Esophagus muscularis mucosa (tissue), 4 donors: ENCODE results near the gene RRP12. TPM values are rescaled to one million over a fixed set of nuclear protein-coding genes. Genes with fewer than 3 reads are reported as not detected.

Source experiments
- DNase-seq: peaks from one replicate; pipeline ENCODE4 v3.0.0-alpha.2; 2017; ENCODE audit errors: extremely low spot score
- H3K27ac ChIP-seq, 4 donors: fragments of 200-600 bp; sonication (generic); replicated peaks in 1 of 4; 1 replicate in 3 of 4; 2 replicates in 1 of 4; pipeline ENCODE4 v1.5.1; 2016 to 2019; ENCODE audit warnings: mild to moderate bottlenecking in 1 of 4
- H3K27me3 ChIP-seq, 4 donors: fragments of 200-600 bp; sonication (generic); one replicate each; pipeline versions ENCODE4 v1.5.1 to v1.6.0; 2016 to 2019
- H3K36me3 ChIP-seq, 4 donors: fragments of 200-600 bp; sonication (generic); one replicate each; pipeline ENCODE4 v1.5.1; 2016 to 2019
- H3K4me1 ChIP-seq, 4 donors: fragments of 200-600 bp; sonication (generic); one replicate each; pipeline ENCODE4 v1.5.1; 2016 to 2019
- H3K4me3 ChIP-seq, 4 donors: fragments of 200-600 bp; sonication (generic); 1 replicate in 2 of 4; 2 replicates in 2 of 4; pipeline ENCODE4 v1.5.1; 2016 to 2019; ENCODE audit warnings: mild to moderate bottlenecking in 4 of 4, moderate library complexity in 1 of 4
- H3K9me3 ChIP-seq, 4 donors: fragments of 200-600 bp; sonication (generic); 1 replicate in 3 of 4; 2 replicates in 1 of 4; pipeline ENCODE4 v1.5.1; 2016 to 2019
- EP300 ChIP-seq: sonication (generic); formaldehyde crosslinking; IDR thresholded peaks from one replicate; pipeline ENCODE4 v1.6.1; 2017; ENCODE audit warnings: antibody characterized with exemption
- POLR2A ChIP-seq: fragments of 450-650 bp; IDR thresholded peaks from one replicate; pipeline ENCODE4 v1.6.1; 2017; ENCODE audit warnings: antibody characterized with exemption, moderate library complexity, mild to moderate bottlenecking, low read depth
- POLR2AphosphoS5 ChIP-seq, 2 donors: sonication (generic); formaldehyde crosslinking; IDR thresholded peaks; one replicate each; pipeline ENCODE4 v1.6.1; 2017; ENCODE audit warnings: antibody characterized with exemption in 2 of 2
- WGBS: methylation state at CpG from one replicate; pipeline ENCODE4 v1.1.5; 2018; 5-methylcytosine and 5-hydroxymethylcytosine counted together
- intact Hi-C: fragments of 100-400 bp; cut with DNase I; formaldehyde crosslinking; loops from one replicate; pipeline ENCODE4 v1.15.1; 2023
- total RNA-seq, 4 donors: library from RNA; depleted of rRNA; stranded (reverse); fragments of >200 nt; gene quantifications; one replicate each; pipeline versions ENCODE4 v1.1.0 to v1.2.1, GENCODE V29; 2016
- TF ChIP-seq, protein P1 (sequence below), 3 experiments: fragments of 200-600 bp in 2 of 3; fragments of 450-650 bp in 1 of 3; sonication (generic) in 2 of 3; IDR thresholded peaks; one replicate each; pipeline ENCODE4 v1.5.1; 2017 to 2019; ENCODE audit warnings: antibody characterized with exemption in 3 of 3, mild to moderate bottlenecking in 2 of 3, moderate library complexity in 1 of 3

The RRP12 gene
- total RNA-seq, 4 donors from 2014 or later, result 7.1 to 20.0 (median 12.1) TPM

DNA sequence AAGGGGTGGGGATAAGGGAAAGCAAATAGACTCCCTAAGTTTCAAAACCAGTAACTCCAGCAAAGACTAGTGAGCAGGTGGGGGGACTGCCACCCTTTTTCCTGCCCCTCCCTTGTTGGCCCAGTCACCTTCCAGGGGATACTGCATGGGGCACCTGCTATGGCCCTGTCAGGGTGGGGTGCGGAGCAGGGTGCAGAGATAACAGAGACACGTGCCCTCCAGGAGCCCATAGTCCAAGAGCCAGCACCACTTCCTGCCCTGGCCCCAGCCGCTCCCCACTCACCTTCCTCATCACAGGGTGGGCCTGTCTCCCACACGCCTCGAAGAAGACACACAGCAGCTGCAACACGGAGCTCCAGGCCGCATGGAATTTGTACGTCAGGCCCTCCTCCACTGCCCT lies 20.6 kb downstream of the RRP12 start:
- no peak for DNase-seq
- Histone ChIP-seq H3K9me3 (no peaks in the 10 kb centered on the region), H3K27ac (no peak overlapping the region), H3K4me3 (no peak overlapping the region), H3K27me3 (no peaks in the 10 kb centered on the region), H3K36me3 (peaks cover 31 to 99% (median 91%) of the 10 kb centered on the region in 4 donors), H3K4me1 (peaks cover 0 to 2% (median 0%) of the 10 kb centered on the region in 4 donors)
- TF ChIP-seq EP300, result no peak
- no peak for TF ChIP-seq POLR2A
- intact Hi-C loops, result no loop called here
- WGBS, result 75% methylated on average over 8 of the region's 8 CpGs

DNA sequence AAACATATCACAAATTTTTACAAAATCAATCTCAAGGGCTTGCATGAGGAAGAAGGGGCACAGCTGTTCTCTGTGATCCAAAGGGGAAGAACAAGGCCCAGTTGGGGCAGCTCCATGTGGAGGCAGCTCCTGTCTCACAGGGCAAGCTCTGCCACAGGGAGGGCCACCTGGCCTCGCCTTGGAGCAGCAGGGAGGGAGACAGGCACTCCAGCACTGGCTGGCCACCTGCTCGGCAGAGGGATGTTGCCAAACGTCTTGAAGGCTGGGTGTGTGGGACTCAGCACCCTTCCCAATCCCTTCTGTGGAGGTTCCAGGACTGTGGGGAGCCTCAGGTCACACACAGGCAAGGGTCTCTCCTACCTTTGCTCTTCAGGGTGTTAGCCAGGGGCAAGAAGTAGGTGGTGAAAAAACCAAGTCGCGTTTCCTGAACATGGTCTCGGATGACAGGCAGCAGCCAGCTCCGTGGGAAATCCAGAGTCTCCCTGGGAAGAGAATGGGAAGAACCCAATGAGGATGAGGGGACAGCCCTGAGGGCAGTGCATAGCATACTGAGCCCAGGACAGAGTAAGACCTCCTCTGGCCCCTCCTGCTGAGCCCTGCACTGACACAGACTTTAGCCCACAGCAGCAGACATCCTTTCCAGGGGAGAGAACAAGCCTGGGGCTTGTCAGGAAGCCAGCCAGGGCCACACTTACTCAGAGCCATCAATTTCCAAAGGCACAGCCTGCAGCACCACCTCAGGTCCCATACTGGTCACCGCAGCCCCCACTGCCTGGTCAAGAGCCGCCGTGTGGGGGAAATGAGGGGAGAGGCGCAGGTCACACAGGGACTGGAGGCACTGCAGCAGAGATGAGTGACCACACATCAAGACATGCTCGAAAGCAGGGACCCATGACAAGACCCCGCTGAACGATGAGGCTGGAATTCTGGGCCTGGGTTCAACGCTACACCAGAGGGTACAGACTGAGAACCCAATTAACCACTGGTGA lies 21.9 kb downstream of the RRP12 start:
- intact Hi-C loops, result no loop called here
- DNase-seq, result no peak
- H3K36me3 ChIP-seq, result peaks cover 31 to 99% (median 80%) of the 10 kb centered on the region in 4 donors
- no peaks in the 10 kb centered on the region for H3K4me1 ChIP-seq
- no peak overlapping the region for H3K27ac ChIP-seq
- H3K9me3 ChIP-seq, result no peaks in the 10 kb centered on the region
- H3K4me3 ChIP-seq, result no peak overlapping the region
- WGBS, result 81% methylated on average over 15 of the region's 15 CpGs
- TF ChIP-seq POLR2A, result no peak
- TF ChIP-seq, protein P1, sequence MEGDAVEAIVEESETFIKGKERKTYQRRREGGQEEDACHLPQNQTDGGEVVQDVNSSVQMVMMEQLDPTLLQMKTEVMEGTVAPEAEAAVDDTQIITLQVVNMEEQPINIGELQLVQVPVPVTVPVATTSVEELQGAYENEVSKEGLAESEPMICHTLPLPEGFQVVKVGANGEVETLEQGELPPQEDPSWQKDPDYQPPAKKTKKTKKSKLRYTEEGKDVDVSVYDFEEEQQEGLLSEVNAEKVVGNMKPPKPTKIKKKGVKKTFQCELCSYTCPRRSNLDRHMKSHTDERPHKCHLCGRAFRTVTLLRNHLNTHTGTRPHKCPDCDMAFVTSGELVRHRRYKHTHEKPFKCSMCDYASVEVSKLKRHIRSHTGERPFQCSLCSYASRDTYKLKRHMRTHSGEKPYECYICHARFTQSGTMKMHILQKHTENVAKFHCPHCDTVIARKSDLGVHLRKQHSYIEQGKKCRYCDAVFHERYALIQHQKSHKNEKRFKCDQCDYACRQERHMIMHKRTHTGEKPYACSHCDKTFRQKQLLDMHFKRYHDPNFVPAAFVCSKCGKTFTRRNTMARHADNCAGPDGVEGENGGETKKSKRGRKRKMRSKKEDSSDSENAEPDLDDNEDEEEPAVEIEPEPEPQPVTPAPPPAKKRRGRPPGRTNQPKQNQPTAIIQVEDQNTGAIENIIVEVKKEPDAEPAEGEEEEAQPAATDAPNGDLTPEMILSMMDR (IDR thresholded peaks at IDR 0.05), result no peak
- H3K27me3 ChIP-seq, result no peaks in the 10 kb centered on the region

DNA sequence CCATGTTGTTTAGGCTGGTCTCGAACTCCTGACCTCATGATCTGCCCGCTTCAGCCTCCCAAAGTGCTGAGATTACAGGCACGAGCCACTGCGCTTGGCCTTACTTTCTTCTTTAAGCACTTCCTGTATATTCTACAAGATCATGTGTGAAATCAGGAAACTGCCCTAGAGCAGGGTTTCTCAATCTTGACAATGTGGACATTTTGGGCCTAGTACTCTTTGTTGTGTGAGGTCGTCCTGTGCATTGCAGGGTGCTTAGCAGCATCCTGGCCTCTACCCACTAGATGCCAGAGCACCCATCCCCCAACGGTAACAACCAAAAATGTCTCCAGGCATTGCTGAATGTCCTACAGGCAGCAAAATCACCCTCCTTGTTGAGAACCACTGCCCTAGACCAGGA lies 24.7 kb downstream of the RRP12 start:
- Histone ChIP-seq H3K4me1 (no peaks in the 10 kb centered on the region), H3K27ac (no peak overlapping the region), H3K9me3 (no peaks in the 10 kb centered on the region), H3K4me3 (no peak overlapping the region), H3K27me3 (no peaks in the 10 kb centered on the region), H3K36me3 (peaks cover 42 to 100% (median 83%) of the 10 kb centered on the region in 4 donors)
- intact Hi-C loops, result no loop called here
- TF ChIP-seq, protein P1 (IDR thresholded peaks at IDR 0.05), result no peak
- no peak for TF ChIP-seq POLR2AphosphoS5 (IDR thresholded peaks at IDR 0.05)
- DNase-seq, result no peak
- WGBS, result 93% methylated on average over 6 of the region's 6 CpGs

DNA sequence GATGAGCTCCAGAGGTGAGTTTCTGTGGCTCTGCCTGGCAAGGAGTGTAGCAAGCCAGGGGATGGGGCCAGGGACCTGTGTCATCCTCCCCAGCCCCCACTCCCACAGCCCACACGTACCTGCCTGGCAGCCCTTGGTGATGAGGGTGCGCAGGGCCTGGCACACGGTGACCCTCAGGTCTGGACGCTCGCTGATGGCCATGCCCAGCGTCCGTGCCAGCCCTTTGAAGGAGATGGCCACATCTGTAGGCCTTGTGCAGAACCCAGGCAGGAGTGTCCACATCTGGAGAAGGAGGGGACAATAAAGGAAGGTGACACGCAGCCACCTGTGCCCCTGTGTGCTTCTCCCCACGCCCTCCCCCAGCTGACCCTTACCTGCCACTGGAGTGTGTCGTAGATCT lies 27.7 kb downstream of the RRP12 start:
- peaks cover 31 to 100% (median 82%) of the 10 kb centered on the region in 4 donors for H3K36me3 ChIP-seq
- DNase-seq, result no peak
- H3K27ac ChIP-seq, result no peak overlapping the region
- intact Hi-C loops, result no loop called here
- no peaks in the 10 kb centered on the region for H3K4me1 ChIP-seq
- H3K9me3 ChIP-seq, result no peaks in the 10 kb centered on the region
- H3K4me3 ChIP-seq, result no peak overlapping the region
- no peak for TF ChIP-seq POLR2AphosphoS5 (IDR thresholded peaks at IDR 0.05)
- TF ChIP-seq POLR2A, result no peak
- TF ChIP-seq EP300, result no peak
- TF ChIP-seq, protein P1 (IDR thresholded peaks at IDR 0.05), result no peak
- WGBS, result no CpG with 5 or more reads among the region's 10 CpGs
- no peaks in the 10 kb centered on the region for H3K27me3 ChIP-seq

DNA sequence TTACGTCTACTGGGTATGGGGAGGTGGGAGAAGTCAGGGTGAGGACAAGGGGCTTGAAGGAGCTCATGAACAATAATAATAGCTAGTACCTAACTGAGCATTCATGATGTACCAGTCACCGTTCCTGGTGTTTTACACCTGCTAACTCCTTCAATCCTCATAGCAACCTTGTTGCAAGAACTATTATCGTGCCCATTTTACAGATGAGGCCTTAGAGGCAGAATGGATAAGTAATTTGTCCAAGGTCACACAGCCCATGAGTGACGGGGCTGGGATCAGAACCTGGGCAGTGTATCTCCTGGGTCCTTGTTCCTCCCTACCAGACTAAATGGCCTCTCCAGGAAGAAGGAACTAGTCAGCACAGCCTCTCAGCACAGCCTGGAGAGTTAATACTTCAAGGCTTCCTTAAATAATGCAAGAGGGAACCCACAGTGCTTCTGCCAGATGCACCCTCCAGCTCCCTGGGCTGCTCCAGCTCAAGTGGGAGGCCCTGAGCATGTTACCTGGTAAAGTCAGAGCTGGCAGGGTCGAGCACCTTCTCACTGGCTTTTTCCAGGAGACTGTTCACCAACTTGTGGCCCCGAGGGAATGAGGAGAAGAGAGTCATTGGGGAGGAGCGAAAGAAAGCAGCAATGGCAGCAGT lies 28.8 kb downstream of the RRP12 start:
- no peak overlapping the region for H3K4me3 ChIP-seq
- no peak overlapping the region for H3K27ac ChIP-seq
- H3K9me3 ChIP-seq, result no peaks in the 10 kb centered on the region
- H3K27me3 ChIP-seq, result no peaks in the 10 kb centered on the region
- peaks cover 27 to 98% (median 80%) of the 10 kb centered on the region in 4 donors for H3K36me3 ChIP-seq
- DNase-seq, result no peak
- 92% methylated on average over 6 of the region's 7 CpGs for WGBS
- no peaks in the 10 kb centered on the region for H3K4me1 ChIP-seq
- no peak for TF ChIP-seq POLR2A
- TF ChIP-seq POLR2AphosphoS5 (IDR thresholded peaks at IDR 0.05), result no peak
- TF ChIP-seq, protein P1 (IDR thresholded peaks at IDR 0.05), result no peak
- no peak for TF ChIP-seq EP300
- intact Hi-C loops, result no loop called here
